ENCODE measurements around the gene ACY1.

The ACY1 gene

DNA sequence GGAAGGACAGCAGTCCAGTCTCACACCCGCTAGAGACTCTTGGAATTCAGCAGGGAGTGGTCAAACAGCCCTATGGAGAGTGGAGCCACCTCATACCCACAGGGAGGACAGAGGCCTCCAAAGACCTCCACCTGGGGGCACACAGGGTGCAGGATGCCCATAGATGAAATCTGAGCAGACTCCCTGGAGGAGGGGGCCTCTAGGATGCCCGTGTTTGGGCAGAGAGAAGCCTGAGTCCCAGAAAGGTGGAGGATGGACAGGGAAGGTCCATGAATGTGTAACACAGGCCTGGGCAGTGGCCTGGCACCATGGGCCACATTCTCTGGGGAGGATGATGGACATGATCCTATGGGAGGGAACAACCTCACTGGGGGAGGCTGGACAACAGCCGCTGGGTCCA is 51.3 kb downstream of the ACY1 start:
- H3K4me1 ChIP-seq (ENCODE audit: insufficient read depth, low read length): no peaks in the 10 kb centered on the region
- H3K9ac ChIP-seq (ENCODE audit: low read depth, low read length): no peak overlapping the region
- no peaks in the 10 kb centered on the region for H3K27me3 ChIP-seq (ENCODE audit: insufficient read depth, low read length)
- no peak overlapping the region for H3K4me3 ChIP-seq (ENCODE audit: low read length)
- H3K9me3 ChIP-seq (ENCODE audit: insufficient read depth, low read depth, low read length): no peaks in the 10 kb centered on the region
- H3K27ac ChIP-seq (ENCODE audit: low read depth, low read length): no peak overlapping the region
- no peaks in the 10 kb centered on the region for H3K36me3 ChIP-seq (ENCODE audit: insufficient read depth, low read length)
- WGBS: 90% methylated on average over 3 of the region's 3 CpGs

DNA sequence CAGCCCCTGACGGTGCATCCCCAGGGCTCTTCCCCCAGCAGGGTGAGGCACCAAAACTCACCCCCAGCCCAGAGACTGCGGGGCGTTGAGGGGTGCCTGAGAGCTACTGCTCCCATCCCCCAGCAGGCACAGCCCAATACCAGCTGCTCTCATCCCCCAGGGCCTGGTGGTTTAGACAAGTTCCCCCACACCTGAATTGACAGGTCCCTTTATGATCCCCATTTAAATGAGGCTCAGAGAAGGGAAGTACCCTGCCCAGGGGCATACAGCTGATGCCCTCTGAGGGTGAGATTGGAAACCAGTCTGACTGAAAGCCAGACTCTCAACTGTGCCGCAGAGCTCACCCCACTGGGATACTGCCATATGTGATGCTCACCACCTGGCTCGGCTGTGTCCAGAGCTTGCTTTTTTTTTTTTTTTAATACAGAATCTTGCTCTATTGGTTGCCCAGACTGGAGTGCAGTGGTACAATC is 52.9 kb downstream of the ACY1 start:
- H3K36me3 ChIP-seq (ENCODE audit: insufficient read depth, low read length): no peaks in the 10 kb centered on the region
- H3K4me3 ChIP-seq (ENCODE audit: low read length): no peak overlapping the region
- H3K27me3 ChIP-seq (ENCODE audit: insufficient read depth, low read length): no peaks in the 10 kb centered on the region
- no peaks in the 10 kb centered on the region for H3K4me1 ChIP-seq (ENCODE audit: insufficient read depth, low read length)
- H3K9ac ChIP-seq (ENCODE audit: low read depth, low read length): no peak overlapping the region
- H3K27ac ChIP-seq (ENCODE audit: low read depth, low read length): no peak overlapping the region
- H3K9me3 ChIP-seq (ENCODE audit: insufficient read depth, low read depth, low read length): no peaks in the 10 kb centered on the region
- WGBS: 88% methylated on average over 5 of the region's 5 CpGs

DNA sequence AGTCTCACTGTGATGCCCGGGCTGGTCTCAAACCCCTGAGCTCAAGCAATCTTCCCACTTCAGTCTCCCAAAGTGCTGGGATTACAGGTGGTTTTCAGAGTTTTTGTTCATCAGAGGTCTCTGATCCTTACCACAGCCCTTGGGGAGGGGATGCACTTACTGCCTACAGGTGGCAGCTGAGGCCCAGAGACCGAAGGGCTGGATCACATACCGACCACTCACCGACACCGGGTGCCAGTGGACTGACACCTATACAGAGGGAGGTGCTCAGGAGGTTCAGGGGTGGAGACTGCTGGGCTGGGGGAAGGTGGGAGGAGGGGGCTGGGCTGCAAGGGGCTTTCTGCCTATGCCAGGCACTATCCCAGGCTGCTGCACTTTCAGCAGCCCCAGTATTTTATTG is 53.5 kb downstream of the ACY1 start:
- Histone ChIP-seq H3K9ac (ENCODE audit: low read depth, low read length) (no peak overlapping the region), H3K27ac (ENCODE audit: low read depth, low read length) (no peak overlapping the region), H3K36me3 (ENCODE audit: insufficient read depth, low read length) (no peaks in the 10 kb centered on the region), H3K4me1 (ENCODE audit: insufficient read depth, low read length) (no peaks in the 10 kb centered on the region), H3K27me3 (ENCODE audit: insufficient read depth, low read length) (no peaks in the 10 kb centered on the region), H3K4me3 (ENCODE audit: low read length) (no peak overlapping the region), H3K9me3 (ENCODE audit: insufficient read depth, low read depth, low read length) (no peaks in the 10 kb centered on the region)
- 16% methylated on average over 4 of the region's 5 CpGs for WGBS

DNA sequence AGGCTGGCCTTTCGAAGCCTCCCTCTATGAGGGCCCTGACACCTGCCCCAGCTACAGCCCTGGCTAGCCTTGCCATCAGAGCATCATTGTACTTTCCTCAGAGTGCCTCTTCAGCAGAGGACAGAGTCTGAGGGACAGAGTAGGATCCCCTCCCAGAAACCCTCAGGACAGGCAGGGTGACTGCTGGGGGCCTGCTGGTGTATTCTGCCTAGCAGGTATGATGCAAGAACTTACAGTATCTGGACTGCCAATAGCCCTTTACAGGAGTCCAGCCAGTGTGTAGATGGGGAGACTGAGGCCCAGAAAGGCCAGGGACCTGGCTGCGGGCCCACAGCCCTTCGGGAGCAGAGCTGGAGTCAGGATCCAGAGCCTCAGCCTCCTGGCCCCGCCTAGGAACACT is 54.0 kb downstream of the ACY1 start:
- no peak overlapping the region for H3K9ac ChIP-seq (ENCODE audit: low read depth, low read length)
- H3K27me3 ChIP-seq (ENCODE audit: insufficient read depth, low read length): no peaks in the 10 kb centered on the region
- no peak overlapping the region for H3K27ac ChIP-seq (ENCODE audit: low read depth, low read length)
- no peaks in the 10 kb centered on the region for H3K4me1 ChIP-seq (ENCODE audit: insufficient read depth, low read length)
- no peaks in the 10 kb centered on the region for H3K36me3 ChIP-seq (ENCODE audit: insufficient read depth, low read length)
- no peaks in the 10 kb centered on the region for H3K9me3 ChIP-seq (ENCODE audit: insufficient read depth, low read depth, low read length)
- 89% methylated on average over 4 of the region's 4 CpGs for WGBS
- no peak overlapping the region for H3K4me3 ChIP-seq (ENCODE audit: low read length)

DNA sequence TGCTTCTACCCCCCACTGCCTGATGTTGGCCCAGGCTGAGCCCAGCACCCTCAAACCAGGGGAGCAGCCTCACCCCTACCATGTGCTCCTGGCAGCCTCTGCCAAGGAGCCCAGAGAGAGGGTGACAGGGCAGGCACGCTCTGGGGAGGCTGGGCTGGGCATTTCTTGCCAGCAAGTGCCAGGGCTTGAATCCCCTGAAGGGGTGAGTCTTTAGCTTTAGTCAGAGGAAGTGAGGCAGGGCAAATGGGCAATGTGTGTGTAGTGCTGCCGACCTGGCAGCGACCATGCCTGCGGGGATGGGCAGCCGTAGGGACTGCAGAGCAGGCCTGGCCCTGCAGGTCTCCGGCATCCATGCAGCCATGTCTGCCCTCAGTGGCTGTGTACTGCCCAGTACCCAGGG is 54.9 kb downstream of the ACY1 start:
- Histone ChIP-seq H3K4me3 (ENCODE audit: low read length) (no peak overlapping the region), H3K9me3 (ENCODE audit: insufficient read depth, low read depth, low read length) (no peaks in the 10 kb centered on the region), H3K27me3 (ENCODE audit: insufficient read depth, low read length) (no peaks in the 10 kb centered on the region), H3K4me1 (ENCODE audit: insufficient read depth, low read length) (no peaks in the 10 kb centered on the region), H3K9ac (ENCODE audit: low read depth, low read length) (no peak overlapping the region), H3K36me3 (ENCODE audit: insufficient read depth, low read length) (no peaks in the 10 kb centered on the region), H3K27ac (ENCODE audit: low read depth, low read length) (no peak overlapping the region)
- 95% methylated on average over 6 of the region's 6 CpGs for WGBS
